ENCODE measurements around the gene HNRNPR. TPM values are rescaled to one million over a fixed set of nuclear protein-coding genes. Genes with fewer than 3 reads are reported as not detected.

HNRNPR gene
- total and polyA plus RNA-seq, 9 of the 15 experiments (the other 6 are each of a cell fraction or from before 2014, with no cell fraction given): 80.9 to 372 (median 301) TPM

DNA sequence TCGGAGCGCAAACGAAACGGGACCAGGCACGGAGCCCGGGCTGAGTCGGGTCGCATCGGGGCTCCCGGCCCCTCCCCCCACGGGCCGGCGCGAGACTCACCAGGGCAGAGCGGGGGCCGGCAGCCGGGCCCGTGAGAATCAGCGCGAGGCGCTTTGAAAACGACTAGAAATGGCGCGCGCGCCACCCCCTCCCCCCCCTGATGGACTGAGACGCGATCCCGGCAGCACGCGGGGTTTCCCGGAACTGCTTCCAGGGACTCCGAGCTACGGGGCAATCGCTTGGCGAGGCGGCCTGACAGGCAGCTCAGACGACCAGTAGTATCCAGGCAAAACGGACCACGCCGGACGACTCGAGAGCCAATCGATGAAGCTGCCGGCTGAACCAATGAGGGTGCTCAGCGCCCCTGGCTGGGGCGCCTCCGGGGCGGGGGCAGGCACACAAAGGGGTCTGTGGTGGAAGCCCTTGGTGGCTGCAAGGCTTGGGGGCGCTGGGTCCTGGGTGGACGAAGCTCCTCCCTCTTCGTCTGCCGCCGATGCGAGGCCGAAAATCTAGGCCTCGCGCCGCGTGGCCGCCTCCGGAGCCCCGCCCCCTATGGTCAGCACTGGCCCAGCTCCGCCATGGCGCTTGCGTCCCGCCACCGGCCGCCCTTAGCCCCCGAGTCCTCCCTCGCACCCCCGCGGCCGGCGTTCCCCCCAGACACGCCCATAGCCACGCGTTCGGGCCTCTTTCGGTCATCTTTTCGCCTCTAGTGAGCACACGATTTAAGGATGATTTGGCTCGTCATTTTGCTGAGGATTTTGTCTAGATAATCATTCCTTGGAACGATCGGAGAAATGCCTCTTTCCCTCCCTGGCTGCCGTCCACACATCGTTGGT lies at the start of gene HNRNPR (continued):
- TF ChIP-seq, protein P1, sequence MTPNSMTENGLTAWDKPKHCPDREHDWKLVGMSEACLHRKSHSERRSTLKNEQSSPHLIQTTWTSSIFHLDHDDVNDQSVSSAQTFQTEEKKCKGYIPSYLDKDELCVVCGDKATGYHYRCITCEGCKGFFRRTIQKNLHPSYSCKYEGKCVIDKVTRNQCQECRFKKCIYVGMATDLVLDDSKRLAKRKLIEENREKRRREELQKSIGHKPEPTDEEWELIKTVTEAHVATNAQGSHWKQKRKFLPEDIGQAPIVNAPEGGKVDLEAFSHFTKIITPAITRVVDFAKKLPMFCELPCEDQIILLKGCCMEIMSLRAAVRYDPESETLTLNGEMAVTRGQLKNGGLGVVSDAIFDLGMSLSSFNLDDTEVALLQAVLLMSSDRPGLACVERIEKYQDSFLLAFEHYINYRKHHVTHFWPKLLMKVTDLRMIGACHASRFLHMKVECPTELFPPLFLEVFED (CRISPR knock-in tag; conservative IDR thresholded peaks at IDR 0.05): 0 out of 2 replicates have a peak, but pooled peaks have one; percentile 47
- TF ChIP-seq ZFX (CRISPR knock-in tag; IDR thresholded peaks at IDR 0.05) (peak; percentile 91), KLF13 (tag; IDR thresholded peaks at IDR 0.05; ENCODE audit: borderline replicate concordance, low read depth) (peak; percentile 97; the same call in 1 of the 2 replicates), E2F3 (CRISPR knock-in tag; IDR thresholded peaks at IDR 0.05) (peak; percentile 81; the same call in 1 of the 2 replicates), SRSF1 (IDR thresholded peaks at IDR 0.05; ENCODE audit: low read depth, low read length) (peak; percentile 33; the same call in 1 of the 2 replicates), NFRKB (IDR thresholded peaks at IDR 0.05; ENCODE audit: low read depth) (peak; percentile 92), NR1H2 (CRISPR knock-in tag; IDR thresholded peaks at IDR 0.05) (no peak), MTA2 (IDR thresholded peaks at IDR 0.05; ENCODE audit: low read depth) (0 out of 2 replicates have a peak, but pooled peaks have one; percentile 23), CEBPB (tag; IDR thresholded peaks at IDR 0.05) (no peak), MIER1 (IDR thresholded peaks at IDR 0.05; ENCODE audit: low read depth) (no peak), ELF2 (CRISPR knock-in tag; IDR thresholded peaks at IDR 0.05) (peak; percentile 49), SMAD3 (CRISPR knock-in tag; conservative IDR thresholded peaks at IDR 0.05) (0 out of 2 replicates have a peak, but pooled peaks have one; percentile 60), MYNN (IDR thresholded peaks at IDR 0.05) (no peak; the same call in 1 of the 2 replicates), MYNN (CRISPR knock-in tag; IDR thresholded peaks at IDR 0.05) (no peak), NR4A1 (CRISPR knock-in tag; IDR thresholded peaks at IDR 0.05) (no peak), NR4A1 (tag; IDR thresholded peaks at IDR 0.05) (peak; percentile 32; the same call in 1 of the 2 replicates), PML (IDR thresholded peaks at IDR 0.05; ENCODE audit: low read length) (peak; percentile 56), ARID1B (IDR thresholded peaks at IDR 0.05) (peak; percentile 56; the same call in 1 of the 2 replicates), L3MBTL2 (IDR thresholded peaks at IDR 0.05) (peak; percentile 98), TAF15 (IDR thresholded peaks at IDR 0.05; ENCODE audit: low read depth, low read length) (no peak), PPARD (CRISPR knock-in tag; IDR thresholded peaks at IDR 0.05) (no peak), HNRNPK (IDR thresholded peaks at IDR 0.05; ENCODE audit: low read depth, low read length, poor library complexity, severe bottlenecking) (no peak), YY1 (IDR thresholded peaks at IDR 0.05; ENCODE audit: borderline replicate concordance in 1 of 3, control insufficient read depth in 1 of 3, extremely low read depth in 1 of 3, insufficient read depth in 3 of 3, insufficient read length in 1 of 3, insufficient replicate concordance in 2 of 3, low read depth in 1 of 3, low read length in 2 of 3) (peak; percentile 67 to 95 (median 90))
- TF ChIP-seq, protein P2, sequence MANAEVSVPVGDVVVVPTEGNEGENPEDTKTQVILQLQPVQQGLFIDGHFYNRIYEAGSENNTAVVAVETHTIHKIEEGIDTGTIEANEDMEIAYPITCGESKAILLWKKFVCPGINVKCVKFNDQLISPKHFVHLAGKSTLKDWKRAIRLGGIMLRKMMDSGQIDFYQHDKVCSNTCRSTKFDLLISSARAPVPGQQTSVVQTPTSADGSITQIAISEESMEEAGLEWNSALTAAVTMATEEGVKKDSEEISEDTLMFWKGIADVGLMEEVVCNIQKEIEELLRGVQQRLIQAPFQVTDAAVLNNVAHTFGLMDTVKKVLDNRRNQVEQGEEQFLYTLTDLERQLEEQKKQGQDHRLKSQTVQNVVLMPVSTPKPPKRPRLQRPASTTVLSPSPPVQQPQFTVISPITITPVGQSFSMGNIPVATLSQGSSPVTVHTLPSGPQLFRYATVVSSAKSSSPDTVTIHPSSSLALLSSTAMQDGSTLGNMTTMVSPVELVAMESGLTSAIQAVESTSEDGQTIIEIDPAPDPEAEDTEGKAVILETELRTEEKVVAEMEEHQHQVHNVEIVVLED (CRISPR knock-in tag; IDR thresholded peaks at IDR 0.05): peak; percentile 44
- TF ChIP-seq, protein P3, sequence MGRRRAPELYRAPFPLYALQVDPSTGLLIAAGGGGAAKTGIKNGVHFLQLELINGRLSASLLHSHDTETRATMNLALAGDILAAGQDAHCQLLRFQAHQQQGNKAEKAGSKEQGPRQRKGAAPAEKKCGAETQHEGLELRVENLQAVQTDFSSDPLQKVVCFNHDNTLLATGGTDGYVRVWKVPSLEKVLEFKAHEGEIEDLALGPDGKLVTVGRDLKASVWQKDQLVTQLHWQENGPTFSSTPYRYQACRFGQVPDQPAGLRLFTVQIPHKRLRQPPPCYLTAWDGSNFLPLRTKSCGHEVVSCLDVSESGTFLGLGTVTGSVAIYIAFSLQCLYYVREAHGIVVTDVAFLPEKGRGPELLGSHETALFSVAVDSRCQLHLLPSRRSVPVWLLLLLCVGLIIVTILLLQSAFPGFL (CRISPR knock-in tag; IDR thresholded peaks at IDR 0.05): 0 out of 2 replicates have a peak, but pooled peaks have one; percentile 46

Measured in K562 (cell line).